ENCODE data around the gene SPRY4. TPM values are rescaled to one million over a fixed set of nuclear protein-coding genes. Genes with fewer than 3 reads are reported as not detected.
"Not testable (repeated sequence)": the region's sequence is repeated elsewhere in the genome, so short reads cannot be mapped to it uniquely, and the experiment has no call there.

Gene SPRY4
- total RNA-seq, 1 donor, result 1.3 TPM

DNA sequence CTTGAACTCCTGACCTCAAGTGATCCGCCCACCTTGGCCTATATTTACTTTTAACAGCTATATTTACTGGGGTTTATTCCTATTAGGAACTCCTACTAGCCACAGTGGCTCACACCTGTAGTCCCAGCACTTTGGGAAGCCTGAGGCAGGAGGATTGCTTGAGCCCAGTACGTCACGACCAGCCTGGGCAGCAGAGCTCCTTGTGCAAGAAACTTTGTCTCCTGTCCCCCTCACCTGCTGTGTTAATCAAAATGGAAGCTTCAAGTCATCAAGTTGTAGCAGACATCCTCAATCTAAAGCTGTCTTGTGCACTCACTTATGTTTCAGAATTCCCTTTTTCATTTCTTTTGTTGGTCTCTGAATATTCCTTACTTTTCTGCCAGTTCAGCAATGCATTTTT is 15.0 kb upstream of the SPRY4 start:
- no peak for DNase-seq (ENCODE audit: low read depth in 2 of 3, low spot score in 2 of 3)

- DNase-seq (ENCODE audit: low read depth in 2 of 3, low spot score in 2 of 3), result no peak
Observed at GRCh38 chr5:142334538-142334937, 9.7 kb upstream of the SPRY4 start.

- not testable (repeated sequence) for DNase-seq (ENCODE audit: low read depth in 2 of 3, low spot score in 2 of 3)
Observed at GRCh38 chr5:142333749-142334148, 8.9 kb upstream of the SPRY4 start.

- DNase-seq (ENCODE audit: low read depth in 2 of 3, low spot score in 2 of 3), result no peak
Observed at GRCh38 chr5:142330444-142330843, 5.6 kb upstream of the SPRY4 start.

GRCh38 chr5:142330026-142330425 is 5.2 kb upstream of the SPRY4 start:
- DNase-seq (ENCODE audit: low read depth in 2 of 3, low spot score in 2 of 3), result no peak

- DNase-seq (ENCODE audit: low read depth in 2 of 3, low spot score in 2 of 3), result no peak
Observed at GRCh38 chr5:142327111-142327842, 2.5 kb upstream of the SPRY4 start.

- no peak for DNase-seq (ENCODE audit: low read depth in 2 of 3, low spot score in 2 of 3)
Observed at GRCh38 chr5:142326480-142326938, 1.7 kb upstream of the SPRY4 start.

DNA sequence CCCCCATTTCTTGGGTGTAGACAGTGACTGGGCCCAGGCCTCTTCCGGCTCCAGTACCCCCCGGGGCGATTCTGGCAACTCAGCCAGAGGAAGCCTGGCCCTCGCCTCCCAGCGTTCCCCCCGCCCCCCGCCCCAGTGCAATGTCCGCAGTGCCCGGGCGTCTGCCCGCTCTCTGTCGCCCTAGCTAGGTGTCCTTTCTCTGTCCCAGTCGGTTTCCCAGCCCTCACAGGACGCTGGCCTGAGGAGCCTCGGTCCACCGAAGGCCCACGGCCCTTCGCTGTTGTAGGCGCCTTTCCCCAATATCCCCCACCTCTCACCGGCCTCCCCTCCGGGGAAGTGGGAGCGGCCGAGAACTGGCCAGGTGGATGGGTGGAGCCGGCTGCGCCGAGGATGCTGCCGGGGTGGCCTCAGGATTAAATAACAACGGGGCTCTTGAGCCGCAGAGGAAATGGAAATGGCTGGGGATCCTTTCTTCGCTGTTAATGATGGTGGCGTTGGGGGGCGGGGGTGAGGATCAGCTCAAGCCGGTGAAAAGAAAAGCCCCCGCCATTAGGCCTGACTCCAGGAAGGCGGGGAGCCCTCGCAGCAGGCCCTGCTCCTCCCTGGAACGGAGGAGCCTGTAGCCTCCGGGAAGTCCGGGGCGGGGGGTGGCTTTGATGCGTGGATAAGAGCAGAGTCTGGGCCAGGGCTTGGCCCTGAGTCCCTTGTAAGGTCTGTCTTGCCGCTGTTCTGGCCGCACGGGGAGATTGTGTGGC is 1.1 kb upstream of the SPRY4 start:
- no peak for DNase-seq (ENCODE audit: low read depth in 2 of 3, low spot score in 2 of 3)

DNA sequence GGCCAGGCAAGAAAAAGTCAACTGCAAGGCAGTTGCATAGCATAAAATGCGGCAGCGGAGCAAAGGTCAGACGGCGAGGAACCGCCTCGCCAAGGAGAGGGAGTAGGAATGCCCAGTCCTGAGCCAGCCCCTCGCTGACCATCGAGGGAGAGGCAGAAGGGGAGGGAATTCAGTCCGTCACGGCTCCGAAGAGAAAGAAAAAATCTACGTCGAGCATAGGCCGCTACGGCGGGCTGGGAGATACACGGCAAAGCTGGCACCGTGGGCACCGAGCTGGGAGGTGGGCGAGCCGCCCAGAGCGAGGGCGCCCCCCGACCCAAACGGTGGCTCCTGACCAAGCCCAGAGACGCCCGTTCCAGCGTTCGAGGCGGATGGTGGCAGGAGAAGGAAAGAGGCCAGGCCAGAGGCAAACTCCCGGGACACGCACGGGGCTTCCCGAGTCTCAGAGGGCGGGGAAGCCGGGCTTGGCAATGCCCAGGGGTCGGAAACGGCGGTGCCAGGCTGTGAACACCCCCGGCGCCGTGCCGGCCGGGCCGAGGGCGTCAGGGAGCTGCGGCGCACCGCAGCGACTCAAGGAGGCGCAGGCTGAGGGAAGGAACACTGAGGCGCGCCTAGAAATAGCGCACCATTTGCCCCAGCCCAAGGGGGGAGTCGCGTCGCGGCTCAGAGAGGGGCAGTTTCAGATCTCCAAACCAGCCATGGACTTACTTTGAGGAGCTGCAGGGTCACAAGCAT is 518 bp downstream of the SPRY4 start:
- no peak for DNase-seq (ENCODE audit: low read depth in 2 of 3, low spot score in 2 of 3)

DNA sequence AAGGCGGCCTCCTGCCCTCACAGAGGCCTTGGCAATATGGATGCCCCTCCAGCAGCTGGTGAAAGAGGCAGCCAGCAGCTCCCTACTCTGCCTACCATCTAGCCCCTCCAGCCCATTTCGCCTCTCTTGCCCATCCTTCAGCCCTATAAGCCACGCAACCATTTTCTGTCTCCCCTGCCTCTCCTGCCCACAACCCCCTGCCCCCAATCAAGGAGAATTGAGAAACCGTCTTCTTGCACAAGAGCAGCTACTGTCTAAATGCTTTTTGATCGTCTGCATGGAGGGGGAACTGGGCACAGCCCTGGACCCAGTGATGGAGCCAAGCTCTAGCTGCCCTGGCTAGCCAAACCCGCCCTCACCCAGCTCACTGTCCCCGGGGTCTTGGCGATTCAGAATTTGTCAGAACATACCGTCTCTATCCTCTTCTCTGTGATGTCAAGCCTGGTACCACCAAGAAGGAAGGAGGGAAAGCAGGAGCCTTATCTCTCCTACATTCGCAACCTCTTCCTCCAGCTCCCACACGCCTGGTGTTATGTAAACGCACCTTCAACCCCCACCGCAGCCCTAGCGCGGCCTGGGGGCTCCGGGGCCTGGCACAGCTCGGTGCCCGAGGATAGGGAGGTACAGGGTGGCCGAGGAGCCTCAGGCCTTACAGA is 1.2 kb downstream of the SPRY4 start:
- DNase-seq (ENCODE audit: low read depth in 2 of 3, low spot score in 2 of 3), result no peak

DNA sequence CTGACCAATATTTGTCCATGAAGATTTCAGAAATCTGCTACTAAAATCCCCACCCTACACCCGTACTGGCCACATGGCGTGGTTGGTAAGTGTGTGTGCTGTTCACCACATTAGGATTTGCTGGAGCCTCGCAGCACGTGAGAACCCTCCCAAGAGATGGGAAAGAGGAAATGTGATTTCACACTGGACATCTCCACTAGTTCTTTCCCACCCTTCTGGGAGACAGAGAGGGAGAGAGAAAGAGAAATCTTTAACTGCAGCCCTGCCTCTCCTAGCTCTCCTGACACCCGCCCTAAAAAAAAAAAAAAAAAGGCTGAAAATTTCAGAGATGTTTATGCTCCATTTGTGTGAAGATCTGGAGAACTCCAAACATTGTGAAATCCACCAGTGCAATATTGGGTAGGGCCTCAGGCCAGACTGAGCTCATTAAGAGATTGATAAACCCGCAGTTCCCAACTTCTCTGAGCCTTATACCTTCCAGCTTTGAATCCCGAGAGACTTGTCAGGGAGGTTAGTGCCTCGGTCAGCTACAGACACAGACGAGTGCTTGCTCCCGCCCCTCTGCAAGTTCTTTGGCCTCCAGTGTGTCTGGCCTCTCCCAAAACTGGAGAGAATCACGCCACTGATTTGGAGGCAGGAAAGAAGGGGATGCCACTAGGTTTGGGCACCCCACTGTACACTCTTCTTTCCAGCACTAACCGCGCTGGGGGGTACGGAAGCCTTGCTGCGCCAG is 1.9 kb downstream of the SPRY4 start:
- DNase-seq (ENCODE audit: low read depth in 2 of 3, low spot score in 2 of 3), result no peak

GRCh38 chr5:142322403-142322746 is 2.4 kb downstream of the SPRY4 start:
- no peak for DNase-seq (ENCODE audit: low read depth in 2 of 3, low spot score in 2 of 3)

GRCh38 chr5:142320851-142321560 is 3.8 kb downstream of the SPRY4 start:
- DNase-seq (ENCODE audit: low read depth in 2 of 3, low spot score in 2 of 3), result no peak

DNA sequence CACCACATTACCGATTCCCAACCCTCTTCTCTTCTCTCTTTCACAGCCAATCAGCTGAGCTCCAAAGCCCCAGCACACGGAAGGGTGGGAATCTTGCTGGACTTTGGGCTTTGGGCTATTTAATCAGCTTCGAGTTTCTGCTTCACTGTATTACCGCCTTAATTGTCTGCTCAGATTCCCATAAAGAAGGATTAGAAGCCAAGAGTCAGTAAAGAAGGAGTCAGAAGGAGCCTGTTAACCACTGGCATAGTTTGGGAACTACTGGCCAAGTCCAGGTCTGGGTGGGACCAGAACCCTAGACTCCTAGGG is 4.4 kb downstream of the SPRY4 start:
- DNase-seq (ENCODE audit: low read depth in 2 of 3, low spot score in 2 of 3), result no peak

- no peak for DNase-seq (ENCODE audit: low read depth in 2 of 3, low spot score in 2 of 3)
Observed at GRCh38 chr5:142319560-142320429, 5.0 kb downstream of the SPRY4 start.

DNA sequence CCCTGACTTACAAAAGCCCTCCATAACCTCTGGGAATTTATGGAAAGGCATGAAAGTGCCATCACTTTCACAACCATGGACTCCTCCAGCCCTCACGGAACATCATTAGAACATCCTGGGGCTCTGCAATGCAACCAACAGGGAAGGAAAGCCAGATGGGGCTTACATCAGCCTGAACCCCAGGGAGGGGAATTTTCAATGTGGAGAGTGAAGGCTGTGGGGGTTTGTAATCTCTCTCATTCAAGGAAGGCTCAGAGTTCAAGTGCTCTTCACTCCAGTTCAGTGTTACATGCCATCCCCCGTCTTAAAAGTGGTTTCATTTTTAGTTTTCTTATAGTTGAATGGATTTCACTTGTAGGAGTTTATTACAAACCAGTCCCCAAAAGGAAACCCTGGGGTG is 5.7 kb downstream of the SPRY4 start:
- DNase-seq (ENCODE audit: low read depth in 2 of 3, low spot score in 2 of 3), result no peak

DNA sequence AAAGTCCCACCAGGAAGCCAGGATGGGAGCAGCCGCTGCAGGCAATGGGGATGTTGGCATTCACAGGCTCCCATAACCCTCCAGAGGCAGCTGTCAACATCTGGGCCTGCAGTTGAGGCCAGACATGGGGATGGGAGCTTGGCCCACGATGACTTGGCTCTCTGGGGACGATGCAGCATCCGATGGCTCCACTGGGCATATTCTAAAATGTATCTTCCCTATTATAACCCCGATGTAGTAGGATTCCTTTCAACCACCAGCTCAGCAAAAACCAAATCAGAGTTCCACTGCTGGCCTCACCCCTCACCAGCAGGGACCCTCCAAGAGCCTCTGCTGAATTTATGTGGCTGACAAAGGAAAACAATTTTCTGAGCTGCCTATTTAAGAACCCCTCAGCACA is 7.1 kb downstream of the SPRY4 start:
- DNase-seq (ENCODE audit: low read depth in 2 of 3, low spot score in 2 of 3), result no peak

- no peak for DNase-seq (ENCODE audit: low read depth in 2 of 3, low spot score in 2 of 3)
Observed at GRCh38 chr5:142317173-142317572, 7.6 kb downstream of the SPRY4 start.

- no peak for DNase-seq (ENCODE audit: low read depth in 2 of 3, low spot score in 2 of 3)
Observed at GRCh38 chr5:142316681-142317080, 8.1 kb downstream of the SPRY4 start.
